A549 (cell line): Measurements from ENCODE around the gene CDYL.

Experiments
- CTCF ChIP-seq: fragments of >200 bp; sonication (Bioruptor Twin); formaldehyde crosslinking; IDR thresholded peaks from 3 replicates; pipeline ENCODE4 v1.5.1; 2016
- FOXS1 ChIP-seq: fragments of 250-450 bp; sonication (Bioruptor Pico); IDR thresholded peaks from 2 replicates; pipeline ENCODE4 v1.5.0; 2020; ENCODE audit warnings: mild to moderate bottlenecking, moderate library complexity
- JUNB ChIP-seq: fragments of >200 bp; sonication (Bioruptor Twin); formaldehyde crosslinking; IDR thresholded peaks from 2 replicates; pipeline ENCODE4 v1.6.1; 2016
- NPAS2 ChIP-seq: fragments of 250-450 bp; sonication (Bioruptor Pico); IDR thresholded peaks from 2 replicates; pipeline ENCODE4 v1.8.0; 2022; ENCODE audit warnings: mild to moderate bottlenecking, moderate library complexity, borderline replicate concordance
- PHF8 ChIP-seq: fragments of 200-600 bp; sonication (generic); IDR thresholded peaks from 2 replicates; pipeline ENCODE4 v1.6.1; 2016; ENCODE audit warnings: low read depth, mild to moderate bottlenecking, antibody characterized with exemption, moderate library complexity, borderline replicate concordance
- POLR2A ChIP-seq: IDR thresholded peaks from 2 replicates; pipeline ENCODE4 v1.6.1; 2012; ENCODE audit warnings: mild to moderate bottlenecking, low read length
- USF2 ChIP-seq: fragments of 450-650 bp; IDR thresholded peaks from 2 replicates; pipeline ENCODE4 v1.6.1; 2014; ENCODE audit warnings: antibody characterized with exemption

DNA sequence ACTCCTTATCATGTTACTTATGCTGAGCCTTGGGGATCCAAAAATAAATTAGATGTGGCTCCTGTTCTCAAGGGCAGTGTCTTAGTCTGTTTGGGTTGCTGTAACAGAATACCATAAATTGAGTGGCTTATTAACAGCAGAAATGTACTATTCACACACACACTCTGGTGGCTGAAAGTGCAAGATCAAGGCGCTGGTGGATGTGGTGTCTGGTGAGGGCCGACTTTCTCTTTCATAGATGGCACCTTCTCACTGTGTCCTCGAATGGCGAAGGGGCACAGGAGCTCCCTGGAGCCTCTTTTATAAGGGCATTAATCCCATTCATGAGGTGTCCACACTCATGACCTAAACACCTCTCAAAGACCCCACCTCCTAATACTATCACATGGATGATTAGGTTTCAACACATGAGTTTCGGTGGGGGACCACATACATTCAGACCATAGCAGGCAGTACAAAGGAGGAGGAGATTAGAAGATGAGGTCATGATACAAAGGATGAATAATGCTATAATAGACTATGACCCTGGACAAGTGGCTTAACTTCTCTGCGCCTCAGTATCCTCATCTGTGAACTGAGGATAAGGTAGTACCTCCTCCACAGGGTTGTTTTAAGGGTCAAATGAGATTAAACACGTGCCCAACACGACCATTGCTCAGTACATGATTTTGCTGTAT lies 193.5 kb downstream of the CDYL start:
- TF ChIP-seq PHF8 (no peak), POLR2A (no peak), CTCF (no peak), FOXS1 (CRISPR knock-in tag) (no peak), USF2 (no peak), NPAS2 (CRISPR knock-in tag) (no peak), JUNB (no peak)
